Peyer's patch (tissue), 4 donors: ENCODE measurements around the gene AKNA. TPM values are rescaled to one million over a fixed set of nuclear protein-coding genes. Genes with fewer than 3 reads are reported as not detected.
"Not testable (repeated sequence)": the region's sequence is repeated elsewhere in the genome, so short reads cannot be mapped to it uniquely, and the experiment has no call there.

ENCODE experiments used
- DNase-seq, 3 donors: peaks; one replicate each; pipeline ENCODE4 v3.0.0-alpha.2; 2017 to 2019
- H3K27ac ChIP-seq, 4 donors: fragments of 200-600 bp; sonication (generic); one replicate each; pipeline ENCODE4 v1.5.1; 2016 to 2019
- H3K27me3 ChIP-seq, 2 donors: fragments of 200-600 bp; sonication (generic); one replicate each; pipeline ENCODE4 v1.5.1; 2019
- H3K36me3 ChIP-seq, 3 donors: fragments of 200-600 bp; sonication (generic); one replicate each; pipeline ENCODE4 v1.5.1; 2016 to 2019
- H3K4me1 ChIP-seq, 4 donors: fragments of 200-600 bp; sonication (generic); one replicate each; pipeline ENCODE4 v1.5.1; 2016 to 2019
- H3K4me3 ChIP-seq, 4 donors: fragments of 200-600 bp; sonication (generic); 1 replicate in 3 of 4; 2 replicates in 1 of 4; pipeline ENCODE4 v1.5.1; 2016 to 2019; ENCODE audit warnings: mild to moderate bottlenecking in 1 of 4
- H3K9me3 ChIP-seq, 4 donors: fragments of 200-600 bp; sonication (generic); one replicate each; pipeline ENCODE4 v1.5.1; 2016 to 2019; ENCODE audit warnings: mild to moderate bottlenecking in 1 of 4
- CTCF ChIP-seq, 6 experiments: fragments of 450-650 bp in 4 of 6; fragments of 200-600 bp in 2 of 6; sonication (generic) in 1 of 6; IDR thresholded peaks; one replicate each; pipeline ENCODE4 v1.5.1; 2017 to 2019; ENCODE audit warnings: antibody characterized with exemption in 6 of 6, mild to moderate bottlenecking in 3 of 6, moderate library complexity in 1 of 6
- POLR2A ChIP-seq, 2 donors: fragments of 450-650 bp; IDR thresholded peaks; one replicate each; pipeline ENCODE4 v1.5.1; 2017; ENCODE audit warnings: antibody characterized with exemption in 2 of 2, mild to moderate bottlenecking in 2 of 2, moderate library complexity in 2 of 2
- total RNA-seq, 4 donors: library from RNA; depleted of rRNA; stranded (reverse); fragments of >200 nt; gene quantifications; one replicate each; pipeline ENCODE4 v1.1.0, GENCODE V29; 2016

The AKNA gene
- total RNA-seq, 4 donors from 2014 or later: 41.7 to 174 (median 75.0) TPM

- Histone ChIP-seq H3K36me3 (no peaks in the 10 kb centered on the region), H3K4me1 (no peaks in the 10 kb centered on the region), H3K4me3 (no peak overlapping the region), H3K27ac (no peak overlapping the region), H3K9me3 (no peaks in the 10 kb centered on the region), H3K27me3 (no peaks in the 10 kb centered on the region)
- TF ChIP-seq CTCF (IDR thresholded peaks at IDR 0.05) (no peak), POLR2A (IDR thresholded peaks at IDR 0.05) (no peak)
- no peak for DNase-seq
Observed at GRCh38 chr9:114327749-114328148, 60.0 kb downstream of the AKNA start.

DNA sequence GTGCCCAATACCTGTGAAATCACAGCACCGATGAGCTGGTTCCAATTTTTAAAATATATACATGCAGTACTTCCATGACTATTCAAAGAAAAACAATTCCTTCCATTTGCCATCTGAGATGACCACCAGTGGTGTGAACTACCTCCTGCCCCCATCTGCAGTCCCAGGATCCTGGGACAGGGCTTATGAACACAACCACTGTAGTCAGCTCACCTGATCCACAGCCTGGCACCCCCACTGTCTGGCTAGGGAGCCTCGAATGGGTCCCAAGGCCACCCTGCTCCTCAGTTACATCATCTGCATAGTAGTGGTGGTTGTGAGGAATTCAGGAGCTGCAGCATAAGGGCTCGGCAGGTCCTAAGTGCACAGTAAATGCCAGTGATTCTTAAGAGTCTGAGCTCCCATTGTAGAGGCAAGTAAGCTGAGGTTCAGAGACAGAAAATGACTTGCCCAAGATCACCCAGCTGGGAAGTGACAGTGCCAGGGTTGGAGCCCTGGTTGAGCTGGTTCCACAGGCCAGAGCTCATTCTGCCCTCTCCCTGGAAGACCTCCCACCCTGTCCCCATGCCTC is 62.0 kb downstream of the AKNA start:
- H3K9me3 ChIP-seq, DNase-seq, H3K36me3 ChIP-seq, H3K4me3 ChIP-seq, H3K27ac ChIP-seq, H3K27me3 ChIP-seq, H3K4me1 ChIP-seq: not testable (repeated sequence)

DNA sequence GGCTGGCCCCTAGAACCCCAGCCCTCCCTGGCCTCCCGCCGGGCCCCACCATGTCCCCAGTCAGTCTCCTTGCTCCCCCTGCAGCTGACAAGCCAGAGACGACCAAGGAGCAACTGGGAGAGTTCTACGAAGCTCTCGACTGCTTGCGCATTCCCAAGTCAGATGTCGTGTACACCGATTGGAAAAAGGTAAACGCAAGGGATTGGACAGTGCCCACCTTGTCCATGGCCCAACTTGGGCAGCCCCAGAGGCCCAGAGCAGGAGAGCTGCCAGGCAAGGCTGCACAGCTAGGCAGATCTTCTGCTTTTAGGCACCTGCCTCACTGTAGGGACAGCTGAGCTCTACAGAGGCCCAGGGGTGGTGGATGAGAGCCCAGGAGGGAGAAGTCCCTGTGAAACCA is 62.8 kb downstream of the AKNA start:
- H3K36me3 ChIP-seq, H3K9me3 ChIP-seq, H3K4me1 ChIP-seq, H3K27ac ChIP-seq, DNase-seq, H3K27me3 ChIP-seq, H3K4me3 ChIP-seq: not testable (repeated sequence)

DNA sequence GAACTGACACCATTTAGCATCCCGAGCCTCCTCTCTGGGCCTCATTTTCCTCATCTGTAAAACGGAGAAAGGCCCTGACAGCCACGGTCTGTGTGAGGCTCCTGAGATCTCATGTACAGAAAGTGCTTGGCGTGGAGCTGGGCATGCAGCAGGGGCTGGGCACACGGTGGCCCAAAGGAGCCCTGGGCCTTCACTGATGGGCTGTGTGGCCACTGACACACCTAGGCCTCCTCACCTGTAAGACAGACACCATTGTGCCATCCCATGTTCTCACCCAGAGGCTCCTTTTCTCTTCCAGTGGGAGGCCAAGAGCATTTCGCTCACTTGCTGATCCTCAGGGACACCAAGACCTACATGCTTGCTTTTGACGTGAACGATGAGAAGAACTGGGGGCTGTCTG is 63.3 kb downstream of the AKNA start:
- no peaks in the 10 kb centered on the region for H3K36me3 ChIP-seq

GRCh38 chr9:114323849-114324248 is 63.9 kb downstream of the AKNA start:
- not testable (repeated sequence) for DNase-seq

More for the DNA sequence above, 63.3 kb downstream of the AKNA start:
- Histone ChIP-seq H3K9me3 (no peaks in the 10 kb centered on the region), H3K4me1 (no peaks in the 10 kb centered on the region), H3K27me3 (no peaks in the 10 kb centered on the region), H3K4me3 (peak overlapping the region in 1 of 4 donors; percentile 27), H3K27ac (no peak overlapping the region)
- DNase-seq: no peak
- TF ChIP-seq CTCF (IDR thresholded peaks at IDR 0.05) (no peak), POLR2A (IDR thresholded peaks at IDR 0.05) (no peak)

GRCh38 chr9:114322831-114323531 is 64.8 kb downstream of the AKNA start, which contains the start of gene ORM1:
Gene ORM1, plus strand, starts transcription at chr9:114323098. Its CDS starts 36 bp downstream, at chr9:114323134.
- not testable (repeated sequence) for H3K27me3 ChIP-seq, H3K9me3 ChIP-seq, H3K27ac ChIP-seq, H3K4me1 ChIP-seq, DNase-seq, H3K4me3 ChIP-seq, H3K36me3 ChIP-seq

More at GRCh38 chr9:114323849-114324248, 63.9 kb downstream of the AKNA start:
- not testable (repeated sequence) for H3K27ac ChIP-seq, H3K9me3 ChIP-seq, H3K4me3 ChIP-seq, H3K27me3 ChIP-seq, H3K4me1 ChIP-seq, H3K36me3 ChIP-seq

GRCh38 chr9:114322160-114322818 is 65.5 kb downstream of the AKNA start:
- H3K4me3 ChIP-seq, H3K27me3 ChIP-seq, H3K9me3 ChIP-seq, H3K4me1 ChIP-seq, DNase-seq, H3K36me3 ChIP-seq, H3K27ac ChIP-seq: not testable (repeated sequence)

GRCh38 chr9:114321759-114322158 is 66.0 kb downstream of the AKNA start:
- DNase-seq: no peak
- Histone ChIP-seq H3K36me3 (no peaks in the 10 kb centered on the region), H3K27ac (no peak overlapping the region), H3K27me3 (no peaks in the 10 kb centered on the region), H3K9me3 (no peaks in the 10 kb centered on the region), H3K4me3 (no peak overlapping the region), H3K4me1 (no peaks in the 10 kb centered on the region)
- no peak for TF ChIP-seq CTCF (IDR thresholded peaks at IDR 0.05)
- no peak for TF ChIP-seq POLR2A (IDR thresholded peaks at IDR 0.05)

- H3K4me1 ChIP-seq, H3K27ac ChIP-seq, DNase-seq, H3K27me3 ChIP-seq, H3K4me3 ChIP-seq, H3K9me3 ChIP-seq, H3K36me3 ChIP-seq: not testable (repeated sequence)
Observed at GRCh38 chr9:114320710-114321109, 67.1 kb downstream of the AKNA start.
